ENCODE results near the gene TEX19.
"Not testable (repeated sequence)": the region's sequence is repeated elsewhere in the genome, so short reads cannot be mapped to it uniquely, and the experiment has no call there.

Gene TEX19

DNA sequence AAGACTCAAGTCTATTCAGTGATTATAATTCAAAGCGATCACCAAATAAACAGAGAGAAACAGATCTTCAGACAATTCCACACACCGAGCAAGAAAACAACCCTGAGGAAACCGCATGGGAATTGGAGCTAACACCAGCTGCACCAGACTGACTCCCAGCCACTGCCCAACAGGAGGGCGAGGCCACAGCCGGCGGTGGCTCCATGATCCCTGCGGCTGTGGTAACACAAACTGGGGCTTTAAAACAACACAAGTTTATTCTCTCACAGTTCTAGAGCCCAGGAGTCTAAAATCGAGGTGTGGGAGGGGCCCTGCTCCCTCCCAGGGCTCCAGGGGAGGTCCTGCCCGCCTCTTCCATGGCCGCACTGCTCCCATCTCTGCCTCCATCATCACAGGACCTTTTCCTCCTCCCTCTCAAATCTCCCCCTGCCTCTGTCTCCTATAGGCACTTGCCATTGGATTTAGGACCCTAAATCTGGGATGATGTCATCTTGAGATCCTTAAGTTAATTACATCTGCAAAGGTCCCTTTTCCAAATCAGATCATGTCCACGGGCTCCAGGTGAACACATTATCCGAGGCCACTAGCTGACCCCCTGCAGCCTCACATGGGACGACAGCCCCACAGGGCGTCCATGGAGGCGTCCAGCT is 49.4 kb downstream of the TEX19 start:
- ChIA-PET CTCF (interaction anchor here (2.0 to 3.3 kb wide), 2 partner anchors 8 to 57 kb away, joined by 8 to 12 read pairs; no protein-coding TSS in a partner anchor), POLR2A (interaction anchor here (1.2 kb wide), 1 partner anchor 180 kb away, joined by 3 read pairs; the partner anchor contains the start of gene SLC16A3)
- TF ChIP-seq, protein P1, sequence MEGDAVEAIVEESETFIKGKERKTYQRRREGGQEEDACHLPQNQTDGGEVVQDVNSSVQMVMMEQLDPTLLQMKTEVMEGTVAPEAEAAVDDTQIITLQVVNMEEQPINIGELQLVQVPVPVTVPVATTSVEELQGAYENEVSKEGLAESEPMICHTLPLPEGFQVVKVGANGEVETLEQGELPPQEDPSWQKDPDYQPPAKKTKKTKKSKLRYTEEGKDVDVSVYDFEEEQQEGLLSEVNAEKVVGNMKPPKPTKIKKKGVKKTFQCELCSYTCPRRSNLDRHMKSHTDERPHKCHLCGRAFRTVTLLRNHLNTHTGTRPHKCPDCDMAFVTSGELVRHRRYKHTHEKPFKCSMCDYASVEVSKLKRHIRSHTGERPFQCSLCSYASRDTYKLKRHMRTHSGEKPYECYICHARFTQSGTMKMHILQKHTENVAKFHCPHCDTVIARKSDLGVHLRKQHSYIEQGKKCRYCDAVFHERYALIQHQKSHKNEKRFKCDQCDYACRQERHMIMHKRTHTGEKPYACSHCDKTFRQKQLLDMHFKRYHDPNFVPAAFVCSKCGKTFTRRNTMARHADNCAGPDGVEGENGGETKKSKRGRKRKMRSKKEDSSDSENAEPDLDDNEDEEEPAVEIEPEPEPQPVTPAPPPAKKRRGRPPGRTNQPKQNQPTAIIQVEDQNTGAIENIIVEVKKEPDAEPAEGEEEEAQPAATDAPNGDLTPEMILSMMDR (IDR thresholded peaks at IDR 0.05; ENCODE audit: insufficient read depth, low read length, missing control alignments) = no peak
- DNase-seq (ENCODE audit: low read depth, low spot score) = no peak
- no peak overlapping the region for H3K4me3 ChIP-seq (ENCODE audit: low read depth, low read length)

DNA sequence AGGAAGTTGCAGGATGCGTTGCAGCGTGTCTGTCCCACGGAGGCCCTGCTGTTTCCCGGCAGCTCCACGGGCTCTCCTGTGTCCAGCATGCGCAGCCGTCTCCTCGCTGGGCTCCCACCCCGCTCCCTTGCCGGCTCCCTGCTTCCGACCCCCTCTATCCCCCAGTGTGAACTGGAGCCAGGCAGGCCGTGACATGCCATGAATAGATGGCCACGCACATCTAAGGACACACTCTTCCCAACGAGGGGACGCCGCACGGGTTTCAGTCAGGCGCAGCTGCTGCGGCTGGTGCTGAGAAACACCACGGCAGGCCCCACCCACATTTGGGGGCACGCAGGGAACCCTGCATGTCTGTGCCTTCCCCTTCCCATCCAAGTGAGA is 49.9 kb downstream of the TEX19 start:
- no peak for DNase-seq (ENCODE audit: low read depth, low spot score)
- H3K4me3 ChIP-seq (ENCODE audit: low read depth, low read length) = no peak overlapping the region
- ChIA-PET CTCF (interaction anchor here (6.6 kb wide), 1 partner anchor 58 kb away, joined by 84 read pairs; no protein-coding TSS in a partner anchor), POLR2A (interaction anchor here (1.2 kb wide), 1 partner anchor 180 kb away, joined by 3 read pairs; the partner anchor contains the start of gene SLC16A3)
- TF ChIP-seq, protein P1 (IDR thresholded peaks at IDR 0.05; ENCODE audit: insufficient read depth, low read length, missing control alignments) = no peak

DNA sequence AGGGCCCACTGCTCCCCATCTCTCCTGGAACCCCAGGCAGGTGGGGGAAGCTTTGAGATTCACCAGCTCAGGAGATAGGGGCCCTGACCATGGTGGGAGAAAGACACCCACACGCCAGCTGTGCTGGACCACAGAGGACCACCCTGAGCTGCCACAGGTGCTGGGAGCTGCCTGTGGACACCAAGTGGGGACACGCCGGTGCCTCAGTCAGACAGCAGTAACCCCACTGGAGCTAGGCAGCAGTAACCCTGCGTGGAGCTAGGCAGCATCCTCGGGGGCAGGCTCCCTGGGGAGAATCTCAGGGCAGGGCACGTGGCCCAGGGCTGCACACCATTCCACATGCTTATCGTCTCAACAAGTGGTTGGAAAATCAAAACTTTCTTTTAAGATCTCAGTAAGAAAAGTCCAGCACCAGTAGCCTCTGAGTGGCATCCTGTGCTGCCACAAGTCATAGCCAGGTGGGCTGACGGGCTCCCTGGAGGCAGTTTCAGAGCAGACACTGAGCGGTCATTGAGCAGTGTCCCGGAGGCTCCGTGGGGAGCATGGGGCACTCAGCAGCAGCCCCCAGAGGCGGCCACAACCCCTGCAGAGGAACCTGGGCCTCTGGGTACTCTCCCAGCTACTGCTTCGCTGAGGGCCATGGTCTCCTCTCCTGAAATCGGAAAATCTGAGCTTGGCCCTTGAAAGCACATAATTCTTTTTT is 51.1 kb downstream of the TEX19 start:
- ChIA-PET POLR2A (no interaction called here), CTCF (interaction anchor here (1.3 to 6.6 kb wide), 2 partner anchors 54 to 59 kb away, joined by 4 to 84 read pairs; no protein-coding TSS in a partner anchor)
- no peak overlapping the region for H3K4me3 ChIP-seq (ENCODE audit: low read depth, low read length)
- no peak for DNase-seq (ENCODE audit: low read depth, low spot score)
- TF ChIP-seq, protein P1 (IDR thresholded peaks at IDR 0.05; ENCODE audit: insufficient read depth, low read length, missing control alignments) = no peak

DNA sequence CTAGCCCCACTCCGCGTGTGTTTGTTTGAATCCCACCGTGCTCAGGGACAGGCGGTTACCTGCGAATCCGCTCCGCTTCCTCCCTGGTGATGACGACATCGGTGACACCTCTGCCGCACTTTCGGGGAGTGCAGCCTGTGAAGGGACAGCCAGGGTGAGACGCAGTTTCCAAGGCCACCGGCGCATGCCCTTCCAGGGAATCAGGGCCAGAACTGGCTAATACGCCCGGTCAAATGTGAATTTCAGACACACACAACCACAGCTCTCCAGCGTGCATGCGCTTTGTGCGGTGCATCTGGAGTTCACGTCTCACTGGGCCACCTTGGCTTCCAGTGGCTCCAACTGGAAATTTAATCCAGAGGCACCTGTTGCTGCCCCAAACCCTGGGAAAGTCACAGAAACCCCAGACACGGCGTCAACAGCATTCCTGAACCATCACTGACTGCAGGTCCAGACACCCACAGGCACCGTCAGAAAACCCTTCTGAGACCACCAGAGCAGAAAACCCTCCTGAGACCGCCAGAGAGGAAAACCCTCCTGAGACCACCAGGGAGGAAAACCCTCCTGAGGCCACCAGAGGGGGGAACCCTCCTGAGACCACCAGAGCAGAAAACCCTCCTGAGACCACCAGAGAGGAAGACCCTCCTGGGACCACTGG is 52.5 kb downstream of the TEX19 start:
- no peak for DNase-seq (ENCODE audit: low read depth, low spot score)
- TF ChIP-seq, protein P1 (IDR thresholded peaks at IDR 0.05; ENCODE audit: insufficient read depth, low read length, missing control alignments) = no peak
- ChIA-PET CTCF (interaction anchor here (0.7 to 6.6 kb wide), 2 partner anchors 10 to 61 kb away, joined by 3 to 84 read pairs; no protein-coding TSS in a partner anchor), POLR2A (no interaction called here)
- no peak overlapping the region for H3K4me3 ChIP-seq (ENCODE audit: low read depth, low read length)

DNA sequence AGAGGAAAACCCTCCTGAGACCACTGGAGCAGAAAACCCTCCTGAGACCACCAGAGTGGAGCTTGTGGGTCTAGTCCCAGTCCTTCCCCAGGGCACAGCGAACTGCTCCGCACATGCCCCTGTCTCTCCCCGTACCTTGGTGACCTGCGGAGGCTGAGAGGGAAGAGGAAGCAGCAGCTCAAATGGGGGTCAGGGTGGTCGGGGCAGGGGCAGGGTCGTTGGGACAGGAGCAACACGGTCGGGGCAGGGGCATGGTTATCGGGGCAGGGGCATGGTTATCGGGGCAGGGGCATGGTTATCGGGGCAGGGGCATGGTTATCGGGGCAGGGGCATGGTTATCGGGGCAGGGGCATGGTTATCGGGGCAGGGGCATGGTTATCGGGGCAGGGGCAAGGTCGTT is 53.0 kb downstream of the TEX19 start:
- POLR2A ChIA-PET; DNase-seq (ENCODE audit: low read depth, low spot score); H3K4me3 ChIP-seq (ENCODE audit: low read depth, low read length): not testable (repeated sequence)
- CTCF ChIA-PET = interaction anchor here (0.7 to 6.6 kb wide), 2 partner anchors 10 to 61 kb away, joined by 3 to 84 read pairs; no protein-coding TSS in a partner anchor

DNA sequence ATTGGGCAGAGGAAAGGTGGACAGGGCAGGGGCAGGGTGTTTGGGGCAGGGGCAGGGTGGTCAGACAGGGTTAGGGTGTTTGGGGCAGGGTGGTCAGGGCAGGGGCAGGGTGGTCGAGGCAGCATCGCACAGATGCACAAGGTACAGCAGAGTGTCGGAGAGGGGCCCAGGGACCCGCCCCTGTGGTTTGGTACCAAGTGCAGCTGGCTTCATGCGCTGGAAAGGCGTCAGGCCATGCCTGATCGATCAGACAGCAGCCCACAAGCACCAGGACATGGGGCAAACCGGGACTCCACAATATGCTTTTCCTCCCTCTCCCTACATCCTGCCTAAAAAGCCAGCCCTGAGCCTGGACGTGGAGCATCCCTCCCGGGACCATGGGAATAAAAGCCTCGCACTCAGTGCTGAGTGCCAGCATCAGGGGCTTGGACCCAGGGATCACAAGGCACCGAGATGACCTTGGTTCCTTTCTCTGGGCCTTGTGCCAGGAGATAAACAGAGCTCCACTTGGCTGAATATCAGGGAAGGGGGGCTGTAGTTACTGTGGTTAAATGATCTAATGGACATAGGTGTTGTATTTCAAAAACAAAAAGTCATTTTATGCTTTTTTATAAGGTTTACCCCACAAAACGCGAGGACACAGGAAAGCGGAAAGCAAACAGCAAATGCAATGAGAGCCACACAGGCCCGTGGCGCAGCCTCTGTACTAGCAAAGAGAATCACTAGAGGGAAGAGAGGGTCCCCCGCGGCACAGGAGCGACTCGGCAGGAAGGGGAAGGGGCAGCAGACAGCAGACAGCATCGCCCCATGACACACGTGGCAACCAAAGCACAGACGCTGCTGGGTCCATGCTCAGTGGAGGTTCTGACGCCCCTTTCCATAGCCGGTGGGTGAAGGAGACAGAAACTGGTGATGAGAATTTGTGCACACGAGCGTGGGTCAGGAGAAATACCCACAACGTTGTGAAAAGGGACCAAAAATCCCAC is 53.8 kb downstream of the TEX19 start:
- TF ChIP-seq, protein P1 (IDR thresholded peaks at IDR 0.05; ENCODE audit: insufficient read depth, low read length, missing control alignments) = no peak
- no peak for DNase-seq (ENCODE audit: low read depth, low spot score)
- POLR2A ChIA-PET = no interaction called here
- CTCF ChIA-PET = interaction anchor here (1.1 to 7.1 kb wide), 8 partner anchors 10 to 113 kb away, joined by 3 to 84 read pairs (median 8); partner anchors contain the start of gene TEX19
- no peak overlapping the region for H3K4me3 ChIP-seq (ENCODE audit: low read depth, low read length)
